Fibroblast of lung (primary cell): ENCODE data around the gene NDUFB3.

Experiments used
- EZH2 ChIP-seq: IDR thresholded peaks from 2 replicates; pipeline ENCODE4 v1.5.1; 2012; ENCODE audit warnings: low read length, control low read depth, mild to moderate bottlenecking; ENCODE audit errors: missing control alignments
- TF ChIP-seq, protein P1 (sequence below), 2 donors: IDR thresholded peaks in 1 of 2; conservative IDR thresholded peaks in 1 of 2; 1 replicate in 1 of 2; 2 replicates in 1 of 2; pipeline ENCODE4 v1.5.1; 2011 to 2012; ENCODE audit warnings: low read length in 2 of 2, control low read depth in 1 of 2, inconsistent platforms in 1 of 2, low read depth in 1 of 2, mild to moderate bottlenecking in 1 of 2

DNA sequence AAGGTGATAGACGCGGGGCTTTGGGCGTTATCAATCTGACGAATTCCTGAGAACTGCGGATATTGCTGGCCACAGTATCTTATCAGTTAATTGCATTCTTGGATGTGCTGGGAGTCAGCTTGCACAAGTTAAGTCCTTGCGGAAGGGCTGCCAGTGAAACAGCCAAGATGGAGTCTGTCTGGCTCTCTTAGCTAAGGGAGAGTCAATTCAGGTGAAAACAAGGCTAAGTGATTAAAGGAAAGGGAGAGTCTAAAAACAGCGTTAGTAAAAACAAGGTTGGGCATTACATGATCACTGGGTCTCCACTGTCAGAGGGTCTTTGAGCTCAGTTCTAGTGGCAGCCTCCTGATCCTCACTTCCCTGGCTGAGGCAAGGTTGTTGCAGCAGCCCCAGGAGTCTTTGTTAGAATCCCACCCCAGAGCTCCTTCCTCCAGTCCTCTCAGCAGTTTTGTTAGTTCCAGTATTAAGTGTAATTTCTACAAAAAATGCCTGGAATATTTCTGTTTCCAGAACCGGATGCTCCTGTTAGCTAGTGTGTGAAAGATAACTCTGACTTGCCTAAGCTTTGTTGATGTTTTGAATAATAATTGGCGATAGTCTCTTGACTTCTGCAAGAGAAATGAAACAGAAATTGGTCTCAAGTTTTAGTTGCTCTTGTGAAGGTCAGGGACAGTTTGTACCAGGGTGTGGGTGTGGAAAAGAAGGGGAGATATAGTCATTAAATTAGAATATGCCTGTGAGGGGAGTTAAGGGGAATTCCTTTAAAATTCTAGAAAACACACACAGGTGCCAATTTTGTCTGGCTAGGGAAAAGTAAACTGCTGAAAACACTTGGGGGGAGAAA, 54.7 kb downstream of the NDUFB3 start:
- TF ChIP-seq, protein P1, sequence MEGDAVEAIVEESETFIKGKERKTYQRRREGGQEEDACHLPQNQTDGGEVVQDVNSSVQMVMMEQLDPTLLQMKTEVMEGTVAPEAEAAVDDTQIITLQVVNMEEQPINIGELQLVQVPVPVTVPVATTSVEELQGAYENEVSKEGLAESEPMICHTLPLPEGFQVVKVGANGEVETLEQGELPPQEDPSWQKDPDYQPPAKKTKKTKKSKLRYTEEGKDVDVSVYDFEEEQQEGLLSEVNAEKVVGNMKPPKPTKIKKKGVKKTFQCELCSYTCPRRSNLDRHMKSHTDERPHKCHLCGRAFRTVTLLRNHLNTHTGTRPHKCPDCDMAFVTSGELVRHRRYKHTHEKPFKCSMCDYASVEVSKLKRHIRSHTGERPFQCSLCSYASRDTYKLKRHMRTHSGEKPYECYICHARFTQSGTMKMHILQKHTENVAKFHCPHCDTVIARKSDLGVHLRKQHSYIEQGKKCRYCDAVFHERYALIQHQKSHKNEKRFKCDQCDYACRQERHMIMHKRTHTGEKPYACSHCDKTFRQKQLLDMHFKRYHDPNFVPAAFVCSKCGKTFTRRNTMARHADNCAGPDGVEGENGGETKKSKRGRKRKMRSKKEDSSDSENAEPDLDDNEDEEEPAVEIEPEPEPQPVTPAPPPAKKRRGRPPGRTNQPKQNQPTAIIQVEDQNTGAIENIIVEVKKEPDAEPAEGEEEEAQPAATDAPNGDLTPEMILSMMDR (conservative IDR thresholded peaks at IDR 0.05 in 1 of 2, IDR thresholded peaks at IDR 0.05 in 1 of 2; ENCODE audit: low read depth in 1 of 2, low read length in 2 of 2), result no peak
- no peak for TF ChIP-seq EZH2
